ENCODE measurements around the gene UBE4B.
"Not testable (repeated sequence)": the region's sequence is repeated elsewhere in the genome, so short reads cannot be mapped to it uniquely, and the experiment has no call there.

UBE4B gene

DNA sequence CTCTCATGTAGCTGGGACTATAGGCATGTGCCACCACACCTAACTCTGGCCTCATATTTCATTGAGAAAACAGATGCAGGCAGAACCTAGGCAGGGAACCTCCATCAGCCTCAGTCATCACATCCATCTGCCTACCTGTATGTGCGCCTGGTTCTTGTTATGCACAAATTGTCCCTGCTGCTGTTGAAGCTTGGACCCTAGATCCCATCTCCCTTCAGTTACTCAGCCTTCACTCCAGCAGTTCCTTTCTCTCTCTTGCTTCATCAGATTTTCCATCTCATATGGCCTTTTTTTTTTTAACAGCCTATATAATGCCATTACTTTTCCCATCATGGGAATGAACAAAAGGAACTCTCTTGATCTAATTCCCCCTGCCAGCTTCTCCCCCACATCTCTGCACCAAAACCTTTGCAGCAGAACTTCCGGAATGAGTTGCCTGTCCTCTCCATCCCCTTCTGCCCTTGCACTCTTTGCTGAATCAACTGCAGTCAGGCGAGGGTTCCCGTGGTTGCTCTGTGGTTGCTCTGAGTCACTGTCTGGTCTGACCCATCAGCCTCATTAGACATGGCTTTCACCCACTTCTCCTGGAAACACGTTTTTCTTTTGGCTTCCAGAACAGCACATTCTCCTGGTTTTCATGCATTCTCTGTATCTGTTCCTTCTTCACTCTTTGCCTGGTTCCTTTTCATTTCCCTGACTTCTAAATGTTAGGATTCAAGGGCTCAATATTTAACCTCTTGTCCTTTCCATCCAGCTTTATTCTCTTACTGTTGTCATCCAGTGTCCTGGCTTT, 41.5 kb downstream of the UBE4B start:
- no peak for DNase-seq

DNA sequence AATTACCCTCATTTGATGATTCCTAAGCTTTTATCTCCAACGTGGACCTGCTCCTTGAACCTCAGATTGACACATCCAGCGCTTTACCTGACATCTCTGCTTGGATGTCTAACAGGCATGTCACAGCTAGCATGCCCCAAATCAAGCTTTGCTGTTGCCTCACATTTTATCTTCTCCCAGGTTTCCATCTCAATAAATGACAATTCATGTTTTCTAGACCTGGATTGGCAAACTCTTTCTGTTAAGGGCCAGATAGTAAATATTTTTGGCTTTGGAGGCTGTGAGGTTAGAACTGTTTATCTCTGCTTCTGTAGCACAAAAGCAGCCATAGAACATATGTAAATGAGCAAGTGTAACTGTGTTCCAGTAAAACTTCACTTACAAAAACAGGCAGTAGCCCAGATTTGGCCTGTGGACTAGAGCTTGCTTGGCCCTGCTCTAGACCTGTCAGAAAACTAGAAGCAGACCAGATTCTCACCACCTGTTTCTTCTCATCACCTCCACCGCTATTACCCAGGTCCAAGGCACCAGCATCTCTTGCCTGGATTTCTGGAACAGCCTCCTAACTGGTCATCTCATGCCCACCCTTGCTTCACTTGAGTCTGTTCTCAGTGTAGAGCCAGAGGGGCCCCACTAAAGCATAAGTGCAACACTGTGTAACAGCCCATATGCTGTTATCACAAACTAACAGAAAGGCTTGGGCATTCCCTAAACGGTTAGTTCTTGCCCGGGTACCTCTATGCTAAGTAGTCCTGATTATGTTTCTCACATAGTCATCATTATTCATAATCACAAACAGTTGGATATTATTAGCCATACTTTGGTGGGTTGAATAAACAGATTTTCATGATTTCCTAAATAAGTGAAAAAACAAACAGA, 42.3 kb downstream of the UBE4B start:
- DNase-seq = no peak

DNA sequence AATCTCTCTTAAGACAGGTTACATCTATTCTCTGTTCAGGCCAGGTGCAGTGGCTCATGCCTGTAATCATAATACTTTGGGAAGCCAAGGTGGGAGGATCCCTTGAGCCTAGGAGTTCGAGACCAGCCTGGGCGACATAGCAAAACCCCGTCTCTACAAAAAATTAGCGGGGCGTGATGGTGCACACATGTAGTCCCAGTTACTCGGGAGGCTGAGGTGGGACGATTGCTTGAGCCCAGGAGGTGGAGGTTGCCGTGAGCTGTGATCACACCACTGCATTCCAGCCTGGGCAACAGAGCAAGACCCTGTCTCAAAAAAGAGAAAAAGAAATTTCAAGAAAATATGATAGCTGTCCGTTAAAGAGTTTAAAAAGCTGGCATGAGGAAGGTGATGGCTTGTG, 43.0 kb downstream of the UBE4B start:
- DNase-seq = no peak

DNA sequence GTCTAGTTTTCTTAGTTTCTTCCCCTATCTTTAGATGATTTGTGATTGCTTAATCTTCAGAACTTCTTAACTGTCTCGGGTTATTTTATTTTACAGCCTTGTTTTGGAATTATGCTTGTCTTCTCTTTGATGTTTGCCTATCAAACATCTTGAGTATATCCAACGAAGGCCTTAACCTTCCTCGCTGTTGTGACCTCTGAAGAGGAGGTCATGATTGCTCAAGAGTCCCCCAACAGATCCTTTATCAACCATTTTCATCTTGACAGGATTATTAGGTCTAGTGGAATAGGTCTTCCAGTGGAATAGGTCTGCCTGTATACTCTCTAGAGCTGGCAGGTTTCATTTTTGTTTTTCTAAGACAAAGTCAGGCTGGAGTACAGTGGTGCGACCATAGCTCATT, 45.7 kb downstream of the UBE4B start:
- no peak for DNase-seq

DNA sequence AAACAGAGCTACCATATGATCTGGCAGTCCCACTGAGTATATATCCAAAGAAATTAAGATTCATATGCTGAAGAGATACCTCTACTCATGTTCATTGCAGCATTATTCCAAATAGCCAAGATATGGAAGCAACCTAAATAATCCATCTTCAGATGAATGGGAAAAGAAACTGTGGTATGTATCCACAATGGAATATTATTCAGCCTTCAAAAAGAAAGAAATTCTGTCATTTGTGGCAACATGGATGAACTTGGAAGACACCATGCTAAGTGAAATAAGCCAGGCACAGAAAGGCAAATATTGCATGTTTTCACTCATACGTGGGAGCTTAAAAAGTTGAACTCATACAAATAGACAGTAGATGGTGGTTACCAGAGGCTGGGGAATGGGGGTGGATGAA, 47.8 kb downstream of the UBE4B start:
- no peak for DNase-seq

DNA sequence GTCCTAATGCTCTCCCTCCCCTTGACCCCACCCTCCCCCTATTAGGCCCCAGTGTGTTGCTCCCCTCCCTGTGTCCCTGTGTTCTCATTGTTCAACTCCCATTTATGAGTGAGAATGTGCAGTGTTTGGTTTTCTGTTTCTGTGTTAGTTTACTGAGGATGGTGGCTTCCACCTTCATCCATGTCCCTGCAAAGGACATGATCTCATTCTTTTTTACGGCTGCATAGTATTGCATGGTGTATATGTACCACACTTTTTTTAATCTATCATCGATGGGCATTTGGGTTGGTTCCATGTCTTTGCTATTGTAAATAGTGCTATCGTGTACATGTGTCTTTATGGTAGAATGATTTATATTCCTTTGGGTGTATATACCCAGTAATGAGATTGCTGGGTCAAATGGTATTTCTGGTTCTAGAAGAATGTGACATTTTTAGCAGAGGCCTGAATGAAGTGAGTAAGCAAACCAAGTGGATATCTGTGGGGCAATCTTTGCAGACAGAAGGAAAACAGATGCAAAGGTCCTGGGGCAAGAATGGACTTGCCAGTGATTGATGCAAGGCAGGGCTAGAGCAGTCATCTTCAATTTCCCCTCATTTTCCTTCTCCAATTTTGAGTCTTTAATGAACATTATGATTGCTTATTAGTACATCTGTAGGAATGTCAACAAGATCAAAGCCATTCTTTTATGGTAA, 50.2 kb downstream of the UBE4B start:
- DNase-seq = no peak

DNA sequence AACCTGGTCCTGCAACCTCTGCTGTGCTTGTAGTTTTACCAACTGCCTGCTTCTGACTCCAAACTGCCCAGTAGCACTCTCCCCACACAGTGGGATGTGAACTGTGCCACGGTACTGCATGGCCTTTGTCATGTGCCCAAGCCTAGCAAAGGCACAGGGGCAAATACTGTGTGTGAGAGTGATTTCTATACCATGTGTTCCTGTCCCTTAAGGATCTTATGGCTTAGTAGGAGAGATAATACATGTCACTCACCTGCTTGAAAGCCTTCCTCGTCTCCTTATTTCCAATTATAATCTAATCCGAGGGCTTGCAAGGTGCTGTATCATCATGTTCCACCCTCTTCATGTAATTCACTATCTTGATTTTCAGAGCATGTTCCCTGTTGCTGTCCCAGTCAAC, 51.3 kb downstream of the UBE4B start:
- no peak for DNase-seq

DNA sequence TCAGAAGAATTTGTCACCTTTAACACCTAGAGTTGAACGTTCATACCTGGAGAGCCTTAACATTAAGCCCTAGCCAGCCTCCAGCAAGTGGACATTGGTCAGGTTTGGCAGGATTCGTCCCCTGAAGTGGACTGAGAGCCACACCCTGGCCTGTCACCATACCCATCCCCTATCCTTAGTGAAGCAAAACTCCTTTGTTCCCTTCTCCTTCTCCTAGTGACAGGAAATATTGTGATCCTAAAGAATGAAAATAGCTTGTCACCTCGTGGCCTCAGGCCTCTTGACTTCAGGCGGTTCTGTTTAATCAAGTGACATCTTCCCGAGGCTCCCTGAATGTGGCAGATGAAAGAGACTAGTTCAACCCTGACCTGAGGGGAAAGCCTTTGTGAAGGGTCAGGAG, 52.3 kb downstream of the UBE4B start:
- DNase-seq = no peak

DNA sequence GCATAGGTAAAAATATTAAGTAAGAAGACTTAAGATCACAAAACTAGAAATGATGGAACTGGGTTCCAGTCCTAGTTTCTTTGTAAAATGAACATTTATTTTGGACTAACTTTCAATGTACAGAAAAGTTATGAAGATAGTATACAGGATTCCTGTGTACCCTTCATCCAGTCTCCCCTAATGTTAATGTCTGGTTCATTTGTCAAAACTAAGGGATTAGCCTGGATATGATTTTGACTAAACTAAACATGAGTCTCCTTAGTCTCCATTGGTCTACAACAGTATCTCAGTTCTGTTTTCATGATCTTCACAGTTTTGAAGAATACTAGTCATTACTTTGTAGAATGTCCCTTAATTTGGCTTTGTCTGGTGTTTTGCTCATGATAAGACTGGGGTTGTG, 54.5 kb downstream of the UBE4B start:
- DNase-seq = no peak

DNA sequence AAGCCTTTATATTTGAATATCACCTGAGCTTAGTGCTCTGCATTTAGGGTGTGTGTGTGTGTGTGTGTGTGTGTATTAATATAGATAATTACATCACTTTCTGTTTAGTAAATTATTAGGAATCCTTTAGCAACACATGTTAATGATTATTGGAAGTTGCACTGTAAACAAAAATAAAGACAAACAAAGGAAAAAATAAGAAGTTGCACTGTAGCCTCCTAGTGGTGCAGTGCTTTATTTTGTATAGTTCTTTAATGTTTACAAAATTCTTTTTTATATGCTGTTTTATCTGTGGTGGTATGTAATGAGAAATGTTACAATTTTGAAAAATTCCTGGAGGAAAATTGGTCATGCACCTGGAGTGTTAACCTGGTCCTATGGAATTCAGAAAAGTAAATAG, 69.2 kb downstream of the UBE4B start:
- no peak for DNase-seq

DNA sequence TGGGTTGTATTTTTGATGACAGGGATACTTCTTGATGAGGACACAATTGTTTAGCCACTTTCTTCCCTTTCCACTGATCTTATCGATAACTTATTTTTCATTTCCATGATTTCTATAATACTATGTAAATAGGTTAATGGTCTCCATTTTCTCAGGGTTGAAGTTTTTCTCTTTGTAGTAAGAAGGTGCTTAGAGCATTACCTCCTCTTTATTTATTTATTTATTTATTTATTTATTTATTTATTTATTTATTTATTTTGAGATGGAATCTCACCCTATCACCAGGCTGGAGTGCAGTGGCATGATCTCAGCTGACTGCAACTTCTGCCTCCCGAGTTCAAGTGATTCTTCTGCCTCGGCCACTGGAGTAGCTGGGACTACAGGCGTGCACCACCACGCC, 70.4 kb downstream of the UBE4B start:
- DNase-seq = no peak

DNA sequence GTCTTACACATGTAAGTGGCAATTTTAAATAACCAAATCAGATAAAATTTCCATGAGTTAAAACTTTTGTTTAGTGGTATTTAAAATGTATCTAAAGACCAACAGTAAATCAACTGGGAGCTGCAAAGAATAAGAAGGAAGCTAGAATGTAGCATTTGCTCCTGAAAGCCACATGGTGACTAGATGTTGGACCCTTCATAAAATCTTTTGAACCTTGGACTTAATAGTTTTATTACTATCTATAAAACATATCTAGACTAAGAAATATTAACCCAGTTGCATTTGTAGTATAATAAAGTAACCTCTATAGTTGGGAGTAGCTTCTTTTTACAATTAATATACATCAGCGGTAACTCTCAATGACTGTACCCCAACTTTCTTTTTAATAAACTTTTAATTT, 72.1 kb downstream of the UBE4B start:
- DNase-seq = no peak

DNA sequence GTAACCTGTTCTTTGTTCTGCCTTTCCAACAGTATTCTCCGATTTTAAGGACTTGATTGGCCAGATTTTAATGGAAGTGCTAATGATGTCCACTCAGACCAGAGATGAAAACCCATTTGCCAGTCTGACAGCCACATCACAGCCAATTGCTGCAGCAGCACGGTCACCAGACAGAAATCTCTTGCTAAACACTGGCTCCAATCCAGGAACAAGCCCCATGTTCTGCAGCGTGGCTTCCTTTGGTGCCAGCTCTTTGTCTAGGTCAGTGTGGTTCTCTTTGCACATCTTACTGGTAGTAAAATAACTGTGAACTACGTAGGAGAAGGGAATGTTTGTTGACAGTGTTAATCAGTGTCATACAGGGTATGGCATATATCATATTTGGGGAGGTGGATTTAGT, 72.7 kb downstream of the UBE4B start:
- DNase-seq = no peak

DNA sequence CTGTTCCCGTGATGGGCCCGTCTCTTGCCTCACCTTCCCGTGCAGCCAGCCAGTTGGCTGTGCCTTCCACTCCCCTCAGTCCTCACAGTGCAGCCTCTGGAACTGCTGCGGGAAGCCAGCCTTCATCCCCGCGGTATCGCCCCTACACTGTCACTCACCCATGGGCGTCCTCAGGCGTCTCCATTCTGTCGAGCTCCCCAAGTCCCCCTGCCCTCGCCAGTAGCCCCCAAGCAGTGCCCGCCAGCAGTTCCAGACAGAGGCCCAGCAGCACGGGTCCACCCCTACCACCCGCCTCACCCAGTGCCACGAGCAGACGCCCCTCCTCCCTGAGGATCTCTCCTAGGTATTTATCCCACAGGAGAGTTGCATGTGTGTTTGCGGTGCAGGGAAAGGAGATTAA, 73.5 kb downstream of the UBE4B start:
- no peak for DNase-seq

DNA sequence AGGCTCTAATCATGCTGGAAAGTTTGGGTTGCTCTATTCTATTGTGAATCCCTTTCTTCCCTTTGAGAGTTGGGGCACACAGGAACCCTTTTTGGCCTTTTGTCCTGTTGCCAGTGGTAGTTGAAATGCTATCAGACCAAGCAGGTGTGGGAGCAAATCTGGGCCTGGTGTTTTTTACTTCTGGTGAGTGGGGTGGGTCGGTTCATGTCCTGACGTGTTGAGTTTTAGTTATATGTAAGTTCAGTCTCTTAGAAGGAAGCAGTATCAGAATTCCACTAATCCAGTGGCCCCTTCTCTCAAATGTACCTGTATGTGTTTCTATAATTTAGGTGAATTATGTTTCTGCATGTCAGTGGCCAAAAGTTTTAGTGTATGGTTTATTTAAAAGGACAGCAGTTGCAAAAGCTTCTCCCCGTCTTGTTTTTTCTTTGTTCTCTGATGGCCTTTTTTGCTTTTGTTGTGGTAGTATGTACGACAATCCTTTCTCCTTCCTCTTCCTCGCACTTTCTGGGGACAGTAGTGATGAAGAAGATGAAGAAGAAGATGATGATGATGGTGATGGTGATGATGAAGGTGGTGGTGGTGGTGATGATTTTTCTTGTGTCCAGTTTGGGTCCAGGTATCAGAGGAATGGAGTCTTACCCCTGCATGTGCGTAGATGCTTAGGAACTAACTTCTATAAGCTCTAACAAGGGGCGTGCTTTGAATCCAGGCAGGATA, 74.2 kb downstream of the UBE4B start:
- no peak for DNase-seq

DNA sequence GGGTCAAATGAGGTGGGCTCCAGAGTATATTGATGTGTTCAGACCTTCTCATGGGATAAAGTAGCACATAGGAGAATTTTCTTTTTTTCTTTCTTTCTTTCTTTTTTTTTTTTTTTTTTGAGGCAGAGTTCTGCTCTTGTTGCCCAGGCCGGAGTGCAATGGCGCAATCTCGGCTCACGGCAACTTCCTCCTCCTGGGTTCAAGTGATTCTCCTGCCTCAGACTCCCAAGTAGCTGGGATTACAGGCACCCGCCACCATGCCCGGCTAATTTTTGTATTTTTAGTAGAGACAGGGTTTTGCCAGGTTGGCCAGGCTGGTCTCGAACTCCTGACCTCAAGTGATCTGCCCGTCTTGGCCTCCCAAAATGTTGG, 74.7 kb downstream of the UBE4B start:
- not testable (repeated sequence) for DNase-seq

DNA sequence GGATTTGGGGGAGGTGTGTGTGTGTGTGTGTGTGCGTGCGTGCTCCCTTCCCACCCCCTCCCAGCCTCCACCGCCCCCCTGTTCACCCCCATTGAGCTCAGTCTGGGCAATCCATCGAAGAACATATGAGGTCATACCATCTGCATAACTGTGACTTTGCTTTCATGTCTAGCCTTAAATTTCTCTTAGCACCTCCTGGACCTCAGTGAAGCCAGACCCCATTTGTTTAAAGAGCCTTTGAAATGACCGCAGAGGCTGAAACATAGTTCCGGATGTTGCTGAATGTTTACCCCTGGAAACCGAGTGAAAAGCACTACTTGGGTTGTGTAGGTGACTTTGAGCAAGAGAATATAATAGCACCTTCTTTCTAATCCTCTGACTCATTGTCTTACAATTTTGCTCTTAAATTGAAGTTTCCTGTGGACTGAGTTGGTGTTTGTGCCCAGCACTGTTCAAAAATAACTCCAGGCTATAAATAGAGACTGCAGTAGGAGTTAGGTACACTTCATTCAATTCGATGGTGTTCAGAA, 75.4 kb downstream of the UBE4B start:
- DNase-seq = no peak

DNA sequence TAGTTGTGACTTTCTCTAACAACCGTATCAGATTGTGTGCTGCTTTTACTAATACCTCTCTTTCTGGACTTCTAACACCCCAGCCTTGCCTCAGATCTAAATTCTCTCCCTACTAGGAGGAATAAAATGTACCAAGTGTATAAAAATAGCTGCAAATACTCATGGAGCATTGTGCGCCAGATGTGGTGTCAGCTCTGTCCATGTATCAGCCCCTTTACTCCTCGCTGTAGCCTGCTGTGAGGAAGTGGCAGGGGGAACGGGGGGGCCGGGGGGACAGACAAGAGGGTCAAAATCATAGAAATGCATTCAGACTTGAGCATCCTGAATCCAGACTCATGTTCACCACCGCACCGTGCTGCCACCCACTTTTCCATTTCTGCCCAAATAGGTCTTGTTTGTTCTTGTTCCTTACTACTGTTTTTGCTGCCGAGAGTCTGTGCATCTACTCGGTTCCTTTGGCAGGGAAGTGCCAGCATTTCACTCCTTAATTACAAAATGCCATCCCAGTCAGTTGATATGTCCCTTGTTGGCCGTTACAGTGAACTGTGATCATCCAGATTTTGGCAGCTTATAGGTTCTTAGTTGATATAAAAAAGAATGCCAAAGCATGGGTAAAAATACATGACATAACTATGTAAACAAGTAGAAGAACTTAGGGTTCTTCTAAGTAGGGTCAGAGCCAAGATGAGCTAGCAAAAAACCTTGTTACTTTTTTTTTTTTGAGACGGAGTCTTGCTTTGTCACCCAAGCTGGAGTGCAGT, 76.4 kb downstream of the UBE4B start:
- DNase-seq = no peak

DNA sequence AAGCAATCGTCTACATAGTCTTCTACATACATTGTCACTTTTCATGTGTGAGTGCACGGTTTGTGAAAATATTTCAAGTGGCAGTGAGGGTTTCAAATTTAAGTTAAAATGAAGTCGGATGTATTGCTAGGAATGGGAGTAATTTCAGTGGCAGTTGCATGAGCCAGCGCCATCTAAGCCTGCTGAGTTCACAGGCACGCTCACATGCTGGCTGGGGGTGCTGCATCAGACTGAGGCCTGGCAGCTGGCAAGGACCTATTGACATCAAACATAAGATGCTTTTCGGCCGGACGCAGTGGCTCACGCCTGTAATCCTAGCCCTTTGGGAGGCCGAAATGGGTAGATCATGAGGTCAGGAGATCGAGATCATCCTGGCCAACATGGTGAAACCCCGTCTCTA, 80.7 kb downstream of the UBE4B start:
- no peak for DNase-seq

DNA sequence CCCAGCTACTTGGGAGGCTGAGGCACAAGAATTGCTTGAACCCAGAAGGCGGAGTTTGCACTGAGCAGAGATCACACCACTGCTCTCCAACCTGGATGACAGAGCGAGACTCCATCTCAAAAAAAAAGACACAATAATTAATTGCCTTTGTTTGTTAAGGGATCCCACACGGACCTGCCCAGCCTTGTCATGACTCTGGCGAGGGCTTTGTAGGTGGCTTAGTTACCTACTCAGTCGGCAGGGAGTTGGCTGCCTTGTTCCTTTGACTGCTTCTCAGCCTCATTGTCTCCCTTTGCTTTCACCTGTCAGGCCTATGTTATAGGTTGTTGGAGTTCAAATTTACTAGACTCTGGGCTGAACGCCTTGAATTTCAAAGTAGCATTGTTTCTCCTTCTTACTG, 82.0 kb downstream of the UBE4B start:
- no peak for DNase-seq

DNA sequence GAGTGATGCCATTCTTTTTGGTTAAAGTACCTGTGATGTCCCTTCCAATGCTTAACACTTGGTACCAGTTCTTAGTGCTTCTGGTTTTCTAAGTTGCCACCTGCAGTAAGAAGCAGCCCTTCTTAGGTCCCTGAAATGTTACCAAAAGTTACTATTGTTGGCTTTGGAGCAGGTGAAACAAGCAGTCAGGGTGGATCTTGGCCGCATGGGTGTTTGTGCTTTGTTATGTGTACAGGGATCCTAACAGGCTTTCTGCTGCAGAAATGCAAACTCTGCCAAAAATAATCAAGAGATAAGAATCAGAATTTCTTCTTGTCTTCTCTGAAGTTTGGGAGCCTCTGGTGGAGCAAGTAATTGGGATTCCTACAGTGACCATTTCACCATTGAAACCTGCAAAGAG, 84.4 kb downstream of the UBE4B start:
- DNase-seq = no peak

DNA sequence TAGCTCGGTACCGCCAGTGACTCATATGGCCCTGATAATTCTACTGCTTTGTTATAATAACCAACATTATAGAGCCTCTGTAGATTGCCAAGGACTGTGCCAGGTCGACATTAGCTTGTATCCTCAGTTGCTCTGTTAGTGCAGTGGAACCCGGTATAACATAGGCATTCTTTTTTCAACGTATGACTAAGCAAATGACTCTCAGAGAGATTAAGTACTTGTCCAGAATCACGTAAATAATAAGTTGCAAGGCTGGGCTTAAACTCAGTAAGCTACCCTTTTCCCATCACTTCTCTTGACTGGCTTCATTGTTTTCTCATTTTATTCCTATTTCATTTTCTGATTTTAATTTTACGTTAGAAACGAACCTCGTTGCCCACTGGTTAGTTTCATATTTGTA, 85.1 kb downstream of the UBE4B start:
- no peak for DNase-seq

Measured in NCI-H1694 (cell line).